Measurements from ENCODE around the gene MINDY1. TPM values are rescaled to one million over a fixed set of nuclear protein-coding genes. Genes with fewer than 3 reads are reported as not detected.
A peak's percentile ranks its signal among the peaks of the same experiment; 100 is the strongest.

Gene MINDY1
- total RNA-seq, 1 donor from 2014 or later = 13.4 TPM

GRCh38 chr1:150997126-150997872, 9.4 kb downstream of the MINDY1 start:
- DNase-seq (ENCODE audit: low spot score) = no peak
- H3K36me3 Mint-ChIP-seq (ENCODE audit: low read depth) = peaks cover 17% of the 10 kb centered on the region
- H3K4me3 Mint-ChIP-seq = no peak overlapping the region
- intact Hi-C loops (cut with micrococcal nuclease) = loop anchor here (5.0 kb wide), 1 partner anchor 740 kb away; the partner anchor contains the start of gene CA14
- peak overlapping the region; percentile 4 for H3K27ac Mint-ChIP-seq
- H3K27me3 Mint-ChIP-seq (ENCODE audit: insufficient read depth) = no peaks in the 10 kb centered on the region
- H3K9me3 Mint-ChIP-seq = no peaks in the 10 kb centered on the region
- H3K4me1 Mint-ChIP-seq (ENCODE audit: low read depth) = peaks cover 18% of the 10 kb centered on the region

DNA sequence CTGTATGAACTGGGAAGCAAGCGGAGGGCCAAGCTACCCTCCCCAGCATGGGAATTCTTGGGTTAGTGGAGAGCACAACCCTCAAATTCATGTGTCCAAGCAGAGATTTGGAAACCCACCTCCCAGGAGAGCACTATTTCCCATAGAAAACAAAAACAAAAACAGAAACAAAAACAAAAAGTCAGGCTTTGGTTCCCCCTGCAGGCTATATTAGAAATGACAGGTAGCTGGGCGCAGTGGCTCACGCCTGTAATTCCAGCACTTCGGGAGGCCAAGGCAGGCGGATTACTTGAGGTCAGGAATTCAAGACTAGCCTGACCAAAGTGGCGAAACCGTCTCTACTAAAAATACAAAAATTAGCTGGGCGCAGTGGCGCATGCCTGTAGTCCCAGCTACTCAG, 10.8 kb downstream of the MINDY1 start:
- no peak overlapping the region for H3K4me3 Mint-ChIP-seq
- H3K27me3 Mint-ChIP-seq (ENCODE audit: insufficient read depth) = no peaks in the 10 kb centered on the region
- H3K4me1 Mint-ChIP-seq (ENCODE audit: low read depth) = peaks cover 8% of the 10 kb centered on the region
- intact Hi-C loops (cut with micrococcal nuclease) = loop anchor here (1.0 to 5.0 kb wide), 3 partner anchors 12 to 739 kb away; partner anchors contain the start of genes CA14 and PRUNE1
- no peaks in the 10 kb centered on the region for H3K9me3 Mint-ChIP-seq
- H3K27ac Mint-ChIP-seq = no peak overlapping the region
- DNase-seq (ENCODE audit: low spot score) = peak; percentile 20
- H3K36me3 Mint-ChIP-seq (ENCODE audit: low read depth) = peaks cover 10% of the 10 kb centered on the region

- Mint-ChIP-seq H3K27ac (no peak overlapping the region), H3K27me3 (ENCODE audit: insufficient read depth) (no peaks in the 10 kb centered on the region), H3K4me1 (ENCODE audit: low read depth) (peaks cover 8% of the 10 kb centered on the region), H3K36me3 (ENCODE audit: low read depth) (peaks cover 7% of the 10 kb centered on the region), H3K4me3 (no peak overlapping the region), H3K9me3 (no peaks in the 10 kb centered on the region)
- intact Hi-C loops (cut with micrococcal nuclease) = loop anchor here (5.0 kb wide), 1 partner anchor 738 kb away; the partner anchor contains the start of gene CA14
- no peak for DNase-seq (ENCODE audit: low spot score)
Observed at GRCh38 chr1:150995460-150995859, 11.2 kb downstream of the MINDY1 start.

GRCh38 chr1:150994248-150994647, 12.5 kb downstream of the MINDY1 start:
- peaks cover 8% of the 10 kb centered on the region for H3K4me1 Mint-ChIP-seq (ENCODE audit: low read depth)
- peaks cover 5% of the 10 kb centered on the region for H3K36me3 Mint-ChIP-seq (ENCODE audit: low read depth)
- no peak overlapping the region for H3K27ac Mint-ChIP-seq
- DNase-seq (ENCODE audit: low spot score) = no peak
- intact Hi-C loops (cut with micrococcal nuclease) = no loop called here
- no peaks in the 10 kb centered on the region for H3K9me3 Mint-ChIP-seq
- H3K27me3 Mint-ChIP-seq (ENCODE audit: insufficient read depth) = no peaks in the 10 kb centered on the region
- no peak overlapping the region for H3K4me3 Mint-ChIP-seq

DNA sequence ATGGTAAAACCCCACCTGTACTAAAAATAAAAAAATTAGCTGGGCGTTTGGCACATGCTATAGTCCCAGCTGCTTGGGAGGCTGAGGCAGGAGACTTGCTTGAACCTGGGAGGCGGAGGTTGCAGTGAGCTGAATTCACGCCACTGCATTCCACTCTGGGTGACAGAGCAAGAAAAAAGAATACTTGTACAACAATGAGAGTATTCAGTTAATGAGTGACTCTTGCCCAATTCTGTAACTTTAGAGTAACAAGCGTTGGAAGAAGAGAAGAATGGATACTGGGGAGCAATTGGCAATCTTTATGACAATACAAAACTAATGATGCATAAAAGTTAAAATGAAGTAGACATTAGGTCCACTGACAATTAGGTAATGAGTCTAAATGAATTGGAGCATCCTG, 14.1 kb downstream of the MINDY1 start:
- Mint-ChIP-seq H3K4me1 (ENCODE audit: low read depth) (peaks cover 8% of the 10 kb centered on the region), H3K27ac (no peak overlapping the region), H3K27me3 (ENCODE audit: insufficient read depth) (no peaks in the 10 kb centered on the region), H3K4me3 (no peak overlapping the region), H3K9me3 (no peaks in the 10 kb centered on the region), H3K36me3 (ENCODE audit: low read depth) (peaks cover 5% of the 10 kb centered on the region)
- DNase-seq (ENCODE audit: low spot score) = no peak
- intact Hi-C loops (cut with micrococcal nuclease) = no loop called here

DNA sequence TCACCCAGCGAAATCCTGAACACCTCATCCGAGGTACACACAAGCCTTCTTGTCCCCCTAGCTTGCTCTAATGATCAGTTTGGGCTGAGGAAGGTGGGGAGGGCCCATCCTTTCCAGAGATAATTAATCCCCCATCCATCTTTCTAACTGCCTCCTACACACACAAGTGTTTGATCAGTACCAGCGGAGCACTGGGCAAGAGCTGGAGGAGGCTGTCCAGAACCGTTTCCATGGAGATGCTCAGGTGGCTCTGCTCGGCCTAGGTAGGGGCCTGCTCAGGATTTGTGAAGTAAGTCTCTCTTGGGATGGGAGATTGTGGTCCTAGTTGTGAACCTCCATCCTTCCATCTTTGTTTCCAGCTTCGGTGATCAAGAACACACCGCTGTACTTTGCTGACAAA, 18.8 kb downstream of the MINDY1 start:
- Mint-ChIP-seq H3K4me1 (ENCODE audit: low read depth) (no peaks in the 10 kb centered on the region), H3K9me3 (no peaks in the 10 kb centered on the region)

GRCh38 chr1:150985179-150985825, 21.4 kb downstream of the MINDY1 start:
- Mint-ChIP-seq H3K9me3 (no peaks in the 10 kb centered on the region), H3K36me3 (ENCODE audit: low read depth) (no peaks in the 10 kb centered on the region), H3K27ac (no peak overlapping the region), H3K4me3 (no peak overlapping the region), H3K27me3 (ENCODE audit: insufficient read depth) (no peaks in the 10 kb centered on the region), H3K4me1 (ENCODE audit: low read depth) (no peaks in the 10 kb centered on the region)
- intact Hi-C loops (cut with micrococcal nuclease) = no loop called here
- no peak for DNase-seq (ENCODE audit: low spot score)

More for the DNA sequence above, 18.8 kb downstream of the MINDY1 start:
- Mint-ChIP-seq H3K27me3 (ENCODE audit: insufficient read depth) (no peaks in the 10 kb centered on the region), H3K4me3 (no peak overlapping the region), H3K36me3 (ENCODE audit: low read depth) (no peaks in the 10 kb centered on the region), H3K27ac (no peak overlapping the region)
- intact Hi-C loops (cut with micrococcal nuclease) = no loop called here
- no peak for DNase-seq (ENCODE audit: low spot score)

DNA sequence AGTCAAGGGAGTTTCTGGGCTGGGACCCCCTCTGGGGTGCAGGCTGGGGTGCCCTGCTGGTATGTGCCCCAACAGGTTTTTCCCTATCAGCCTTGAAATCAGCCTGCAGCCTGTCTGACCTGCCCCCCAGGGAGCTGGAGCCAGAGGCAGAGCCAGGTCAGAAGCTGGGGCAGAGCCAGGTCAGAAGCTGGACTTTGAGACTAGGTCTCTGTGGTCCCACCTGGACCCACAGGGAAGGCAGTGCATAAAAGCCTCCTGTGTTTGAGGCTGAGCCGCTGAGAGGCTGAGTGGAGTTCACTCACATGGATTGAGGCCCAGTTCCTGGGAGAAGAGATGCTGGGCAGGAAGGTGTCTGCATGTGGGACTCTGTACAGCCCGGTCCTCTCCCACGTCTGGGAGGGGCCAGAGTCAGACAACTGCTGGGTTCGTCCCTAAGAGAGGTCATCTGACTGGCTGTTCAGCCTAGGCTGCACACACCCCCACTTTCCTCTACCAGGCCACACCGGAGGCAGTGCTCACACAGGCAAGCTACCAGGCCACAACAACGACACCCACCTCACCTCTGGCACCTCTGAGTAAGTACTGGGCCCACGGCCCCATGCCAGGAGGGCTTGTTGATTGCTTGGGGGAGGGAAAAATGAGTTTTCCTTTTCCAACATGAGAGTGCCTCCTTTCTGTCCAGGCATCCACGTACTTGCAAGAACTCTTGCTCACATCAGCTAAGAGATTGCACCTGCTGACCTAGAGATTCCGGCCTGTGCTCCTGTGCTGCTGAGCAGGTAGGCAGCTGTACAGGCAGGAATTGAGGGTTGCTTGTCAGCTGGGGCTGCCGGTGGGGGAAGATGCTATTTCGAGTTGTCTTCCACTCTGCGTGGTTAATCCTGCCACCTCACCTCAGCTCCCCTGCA, 24.6 kb downstream of the MINDY1 start, which contains the start of gene ANXA9:
Gene ANXA9, plus strand, starts transcription at position 488 of the 908 bp plus-strand sequence. CDS start 814 bp downstream, outside the sequence.
- intact Hi-C loops (cut with micrococcal nuclease) = no loop called here
- H3K4me3 Mint-ChIP-seq = no peak within 1 kb of the TSS
- peaks cover 20% of the 10 kb centered on the region for H3K4me1 Mint-ChIP-seq (ENCODE audit: low read depth)
- H3K36me3 Mint-ChIP-seq (ENCODE audit: low read depth) = no peaks in the 10 kb centered on the region
- H3K27ac Mint-ChIP-seq = no peak within 1 kb of the TSS
- H3K9me3 Mint-ChIP-seq = no peaks in the 10 kb centered on the region
- no peaks in the 10 kb centered on the region for H3K27me3 Mint-ChIP-seq (ENCODE audit: insufficient read depth)
- no peak for DNase-seq (ENCODE audit: low spot score)

DNA sequence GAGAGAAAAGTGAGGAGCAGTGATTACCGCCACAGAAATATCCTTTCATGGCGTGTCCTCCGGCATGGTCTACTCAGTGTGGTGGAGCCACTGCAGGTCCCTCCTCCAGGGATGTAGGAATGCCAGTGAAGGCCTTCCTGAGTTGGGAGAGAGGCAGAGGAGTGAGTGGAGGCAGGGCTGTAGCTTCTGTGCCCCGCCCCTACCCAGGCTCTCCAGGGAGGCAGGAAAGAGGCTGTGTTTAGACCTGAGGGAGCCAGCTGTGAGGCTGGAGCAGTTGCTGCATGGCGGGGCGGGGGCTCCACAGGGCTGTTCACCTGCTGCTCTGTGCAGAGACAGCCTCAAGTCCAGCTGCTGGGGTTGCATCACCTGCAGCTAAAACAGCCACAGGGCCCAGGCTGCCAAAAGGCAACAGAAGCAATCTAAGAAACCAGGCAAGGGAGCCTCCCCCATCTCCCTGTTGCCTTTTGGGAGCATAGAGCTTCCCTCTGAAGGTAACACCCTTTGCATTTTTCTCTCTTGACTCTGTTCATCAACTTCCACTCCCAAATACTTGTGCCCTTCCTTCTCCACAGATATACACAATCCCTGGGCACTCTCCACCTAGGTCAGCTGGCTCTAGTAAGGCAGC, 25.4 kb downstream of the MINDY1 start:
- no peaks in the 10 kb centered on the region for H3K9me3 Mint-ChIP-seq
- peaks cover 27% of the 10 kb centered on the region for H3K4me1 Mint-ChIP-seq (ENCODE audit: low read depth)
- H3K27me3 Mint-ChIP-seq (ENCODE audit: insufficient read depth) = no peaks in the 10 kb centered on the region
- no peak for DNase-seq (ENCODE audit: low spot score)
- no peaks in the 10 kb centered on the region for H3K36me3 Mint-ChIP-seq (ENCODE audit: low read depth)
- intact Hi-C loops (cut with micrococcal nuclease) = no loop called here
- H3K4me3 Mint-ChIP-seq = no peak overlapping the region
- no peak overlapping the region for H3K27ac Mint-ChIP-seq

GRCh38 chr1:150979092-150980056, 27.3 kb downstream of the MINDY1 start:
- H3K9me3 Mint-ChIP-seq = no peaks in the 10 kb centered on the region
- H3K4me3 Mint-ChIP-seq = no peak overlapping the region
- H3K27ac Mint-ChIP-seq = no peak overlapping the region
- no peaks in the 10 kb centered on the region for H3K27me3 Mint-ChIP-seq (ENCODE audit: insufficient read depth)
- H3K4me1 Mint-ChIP-seq (ENCODE audit: low read depth) = peaks cover 32% of the 10 kb centered on the region
- DNase-seq (ENCODE audit: low spot score) = peak; percentile 80
- no peaks in the 10 kb centered on the region for H3K36me3 Mint-ChIP-seq (ENCODE audit: low read depth)
- intact Hi-C loops (cut with micrococcal nuclease) = loop anchor here (1.0 to 5.0 kb wide), 10 partner anchors 17 to 725 kb away; partner anchors contain the start of genes ARNT, ENSA, GOLPH3L and MINDY1

- Mint-ChIP-seq H3K27ac (peak overlapping the region; percentile 41), H3K4me3 (peak overlapping the region; percentile 82), H3K9me3 (no peaks in the 10 kb centered on the region), H3K27me3 (ENCODE audit: insufficient read depth) (no peaks in the 10 kb centered on the region), H3K36me3 (ENCODE audit: low read depth) (no peaks in the 10 kb centered on the region), H3K4me1 (ENCODE audit: low read depth) (peaks cover 49% of the 10 kb centered on the region)
- intact Hi-C loops (cut with micrococcal nuclease) = loop anchor here (5.0 kb wide), 1 partner anchor 350 kb away; the partner anchor contains the start of gene ENSA
- peak; percentile 9 for DNase-seq (ENCODE audit: low spot score)
Observed at GRCh38 chr1:150976879-150977694, 29.6 kb downstream of the MINDY1 start.

All from activated T-helper 1 cell treated with anti-CD3 and anti-CD28 coated beads, Interleukin-12 subunit alpha, Interleukin-12 subunit beta, Interleukin-2, Interleukin-4 antibody, amounts not matched to agents 30 ng/mL and 10 ng/mL and 1 ng/mL, durations not matched to agents 14 hours and 24 hours and 36 hours (primary cell).